ENCODE data around the gene ATG9A.

The ATG9A gene, protein sequence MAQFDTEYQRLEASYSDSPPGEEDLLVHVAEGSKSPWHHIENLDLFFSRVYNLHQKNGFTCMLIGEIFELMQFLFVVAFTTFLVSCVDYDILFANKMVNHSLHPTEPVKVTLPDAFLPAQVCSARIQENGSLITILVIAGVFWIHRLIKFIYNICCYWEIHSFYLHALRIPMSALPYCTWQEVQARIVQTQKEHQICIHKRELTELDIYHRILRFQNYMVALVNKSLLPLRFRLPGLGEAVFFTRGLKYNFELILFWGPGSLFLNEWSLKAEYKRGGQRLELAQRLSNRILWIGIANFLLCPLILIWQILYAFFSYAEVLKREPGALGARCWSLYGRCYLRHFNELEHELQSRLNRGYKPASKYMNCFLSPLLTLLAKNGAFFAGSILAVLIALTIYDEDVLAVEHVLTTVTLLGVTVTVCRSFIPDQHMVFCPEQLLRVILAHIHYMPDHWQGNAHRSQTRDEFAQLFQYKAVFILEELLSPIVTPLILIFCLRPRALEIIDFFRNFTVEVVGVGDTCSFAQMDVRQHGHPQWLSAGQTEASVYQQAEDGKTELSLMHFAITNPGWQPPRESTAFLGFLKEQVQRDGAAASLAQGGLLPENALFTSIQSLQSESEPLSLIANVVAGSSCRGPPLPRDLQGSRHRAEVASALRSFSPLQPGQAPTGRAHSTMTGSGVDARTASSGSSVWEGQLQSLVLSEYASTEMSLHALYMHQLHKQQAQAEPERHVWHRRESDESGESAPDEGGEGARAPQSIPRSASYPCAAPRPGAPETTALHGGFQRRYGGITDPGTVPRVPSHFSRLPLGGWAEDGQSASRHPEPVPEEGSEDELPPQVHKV

DNA sequence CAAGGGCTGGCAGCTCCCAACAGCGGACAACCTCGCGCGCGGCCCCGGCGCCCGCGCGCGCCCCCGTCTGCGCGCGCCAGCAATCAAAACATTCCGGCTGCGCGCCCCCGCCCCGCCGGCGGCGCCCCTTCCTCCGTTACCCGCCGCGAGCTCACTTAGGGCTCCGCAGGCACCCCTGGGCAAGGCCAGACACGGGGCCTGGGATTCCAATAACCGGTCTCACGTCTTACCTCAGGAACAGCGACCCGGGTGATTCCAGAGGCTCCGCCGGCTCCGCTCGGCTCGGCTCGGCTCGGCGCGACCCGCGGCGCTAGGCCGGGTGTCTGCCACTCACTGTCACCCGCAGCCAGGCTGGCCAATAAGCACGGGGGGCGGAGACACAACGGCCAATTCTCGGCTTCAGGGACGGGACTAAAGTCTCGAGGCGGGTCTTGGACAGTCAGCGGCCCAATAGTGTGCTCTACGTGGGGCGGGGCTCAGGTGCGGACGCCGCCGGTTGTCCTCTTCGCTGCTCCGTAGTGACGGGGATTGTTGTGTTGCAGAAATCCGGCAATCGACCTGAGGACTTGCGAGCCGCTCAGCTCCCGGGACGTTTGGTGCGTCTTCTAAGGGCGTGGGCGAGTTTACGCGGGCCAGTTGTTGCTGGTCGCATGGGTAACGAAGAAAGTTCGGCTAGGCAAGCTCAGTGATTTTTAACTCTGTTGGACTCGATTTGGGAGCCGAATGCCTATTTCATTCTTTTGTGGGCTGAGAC is at the start of gene ATG9A, which contains the start of gene ANKZF1:
TSS of gene ATG9A (minus strand) at position 332 of the 754 bp plus-strand sequence. CDS start 1,612 bp downstream, outside the sequence.
TSS of gene ANKZF1 (plus strand) at position 502 of the 754 bp plus-strand sequence. CDS start 452 bp downstream, outside the sequence.
- peak within 1 kb of the TSS; percentile 93 to 95 for H3K9ac ChIP-seq (ENCODE audit: low read depth in 1 of 2, low read length in 2 of 2)
- H3K9me3 ChIP-seq (ENCODE audit: control insufficient read depth in 2 of 2, low read length in 2 of 2): no peaks in the 10 kb centered on the region
- H3K27ac ChIP-seq (ENCODE audit: low read depth in 2 of 2, low read length in 2 of 2): peak within 1 kb of the TSS; percentile 92 to 96
- H3K27me3 ChIP-seq (ENCODE audit: control insufficient read depth in 2 of 2, insufficient read depth in 2 of 2, low read length in 2 of 2): no peaks in the 10 kb centered on the region
- peaks cover 18 to 25% of the 10 kb centered on the region in 2 donors for H3K4me1 ChIP-seq (ENCODE audit: control insufficient read depth in 2 of 2, insufficient read depth in 2 of 2, low read length in 2 of 2)
- H3K36me3 ChIP-seq (ENCODE audit: control insufficient read depth in 2 of 2, insufficient read depth in 2 of 2, low read length in 2 of 2): peaks cover 39 to 50% of the 10 kb centered on the region in 2 donors
- peak within 1 kb of the TSS; percentile 87 to 99 for H3K4me3 ChIP-seq (ENCODE audit: low read length in 2 of 2)

DNA sequence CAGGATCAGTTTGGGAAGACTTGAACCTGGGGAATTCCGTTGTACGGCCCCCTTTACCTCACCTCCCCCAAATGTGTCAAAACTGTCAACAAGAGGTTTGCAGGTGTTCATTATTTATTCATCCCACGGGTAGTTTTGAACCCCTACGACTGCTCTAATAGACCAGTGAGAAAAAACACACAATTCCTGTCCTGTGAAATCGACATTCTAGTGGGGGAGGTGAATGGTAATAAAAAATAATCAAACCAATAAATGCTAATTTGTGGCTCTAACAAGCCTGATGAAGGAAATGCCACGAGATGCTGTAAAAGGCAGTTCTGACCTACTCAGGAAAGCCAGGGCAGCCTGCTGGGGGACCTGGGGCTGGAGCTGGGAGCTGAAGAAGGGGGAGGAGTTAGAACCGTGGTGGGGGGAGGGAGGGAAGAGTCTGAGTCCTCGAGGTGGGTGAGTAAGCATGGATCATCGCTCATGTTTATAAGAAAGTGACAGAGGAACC is 49.3 kb upstream of the ATG9A start:
- Histone ChIP-seq H3K27ac (ENCODE audit: low read depth in 2 of 2, low read length in 2 of 2) (peak overlapping the region; percentile 93 to 96), H3K4me3 (ENCODE audit: low read length in 2 of 2) (peak overlapping the region; percentile 72 to 77), H3K4me1 (ENCODE audit: control insufficient read depth in 2 of 2, insufficient read depth in 2 of 2, low read length in 2 of 2) (peaks cover 23 to 26% of the 10 kb centered on the region in 2 donors), H3K9ac (ENCODE audit: low read depth in 1 of 2, low read length in 2 of 2) (peak overlapping the region; percentile 87 to 94), H3K27me3 (ENCODE audit: control insufficient read depth in 2 of 2, insufficient read depth in 2 of 2, low read length in 2 of 2) (no peaks in the 10 kb centered on the region), H3K36me3 (ENCODE audit: control insufficient read depth in 2 of 2, insufficient read depth in 2 of 2, low read length in 2 of 2) (peaks cover 21 to 24% of the 10 kb centered on the region in 2 donors), H3K9me3 (ENCODE audit: control insufficient read depth in 2 of 2, low read length in 2 of 2) (no peaks in the 10 kb centered on the region)

DNA sequence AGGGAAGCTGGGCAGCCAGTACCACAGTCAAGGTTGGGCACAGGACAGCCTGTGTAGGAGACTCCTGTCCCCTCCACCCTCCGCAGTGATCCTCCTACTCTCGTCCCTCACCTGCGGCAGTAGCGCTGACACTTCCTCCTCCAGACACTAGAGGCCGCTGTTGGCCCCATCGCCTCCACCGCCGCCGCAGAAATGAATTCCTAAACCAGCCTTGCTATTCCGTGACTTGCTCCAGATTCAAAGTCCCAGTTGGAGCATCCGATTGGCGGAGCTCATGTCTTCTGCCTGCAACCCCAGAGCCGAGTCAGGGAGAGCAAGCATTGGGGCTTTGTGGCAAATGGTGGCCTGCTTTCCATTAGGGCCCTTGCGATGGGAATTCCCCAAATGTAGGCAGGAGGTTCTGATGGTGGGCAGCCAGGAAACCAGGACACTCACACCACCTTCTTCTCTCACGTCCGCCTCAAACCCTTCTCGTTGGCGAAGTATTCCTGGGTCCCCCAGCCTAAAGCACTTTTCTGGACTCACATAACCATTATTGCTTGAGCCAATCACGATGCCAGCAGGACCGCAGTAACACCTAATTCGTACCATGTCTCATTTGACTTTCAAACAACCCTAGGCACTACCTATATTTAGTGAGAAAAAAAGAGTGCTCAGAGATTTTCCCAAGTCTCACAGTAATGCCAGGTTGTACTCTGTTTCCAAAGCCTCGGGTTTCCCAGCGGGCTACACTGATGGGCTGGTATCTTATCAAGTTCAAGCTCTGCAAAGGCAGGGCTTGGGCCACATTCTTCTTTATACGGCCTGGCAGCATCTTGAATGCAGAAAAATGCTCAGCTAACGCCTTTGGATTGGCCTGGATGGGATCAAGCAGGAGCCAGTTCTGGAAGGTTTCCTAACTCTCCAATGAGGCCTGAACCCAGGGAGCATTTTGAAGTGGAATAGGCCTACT is 48.5 kb upstream of the ATG9A start:
- Histone ChIP-seq H3K4me1 (ENCODE audit: control insufficient read depth in 2 of 2, insufficient read depth in 2 of 2, low read length in 2 of 2) (peaks cover 23 to 26% of the 10 kb centered on the region in 2 donors), H3K4me3 (ENCODE audit: low read length in 2 of 2) (peak overlapping the region; percentile 42 to 71), H3K27me3 (ENCODE audit: control insufficient read depth in 2 of 2, insufficient read depth in 2 of 2, low read length in 2 of 2) (no peaks in the 10 kb centered on the region), H3K9me3 (ENCODE audit: control insufficient read depth in 2 of 2, low read length in 2 of 2) (no peaks in the 10 kb centered on the region), H3K36me3 (ENCODE audit: control insufficient read depth in 2 of 2, insufficient read depth in 2 of 2, low read length in 2 of 2) (peaks cover 16 to 18% of the 10 kb centered on the region in 2 donors), H3K27ac (ENCODE audit: low read depth in 2 of 2, low read length in 2 of 2) (peak overlapping the region; percentile 48 to 96), H3K9ac (ENCODE audit: low read depth in 1 of 2, low read length in 2 of 2) (peak overlapping the region; percentile 87 to 94)

DNA sequence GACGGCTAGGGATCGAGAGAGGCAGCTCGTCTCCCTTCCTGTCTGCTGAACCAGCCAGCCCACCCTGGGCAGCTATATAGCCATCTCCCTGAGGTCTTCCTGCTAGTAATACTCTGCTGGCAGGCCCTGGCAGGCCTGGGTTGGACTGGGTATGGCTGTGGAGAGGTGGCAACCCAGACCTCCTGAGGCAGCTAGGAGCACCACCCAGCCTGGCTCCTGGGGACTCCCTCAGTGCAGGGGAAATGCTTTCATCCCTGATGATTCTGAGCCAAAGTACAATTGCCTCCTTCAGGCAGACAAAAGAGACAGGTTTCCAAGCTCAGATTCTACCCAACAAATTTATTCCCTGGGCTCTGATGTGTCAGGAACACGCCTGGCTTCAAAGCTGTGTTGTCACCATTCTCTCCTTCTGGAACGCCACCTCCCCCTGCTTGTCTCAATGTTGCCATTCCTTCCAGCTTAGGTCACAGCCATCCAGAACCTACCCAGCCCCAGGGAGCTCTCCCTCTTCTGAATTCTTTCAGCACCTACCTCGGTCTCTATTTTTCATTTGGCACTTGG is 45.0 kb upstream of the ATG9A start:
- H3K4me1 ChIP-seq (ENCODE audit: control insufficient read depth in 2 of 2, insufficient read depth in 2 of 2, low read length in 2 of 2): peaks cover 15 to 18% of the 10 kb centered on the region in 2 donors
- no peaks in the 10 kb centered on the region for H3K27me3 ChIP-seq (ENCODE audit: control insufficient read depth in 2 of 2, insufficient read depth in 2 of 2, low read length in 2 of 2)
- H3K9ac ChIP-seq (ENCODE audit: low read depth in 1 of 2, low read length in 2 of 2): no peak overlapping the region
- H3K27ac ChIP-seq (ENCODE audit: low read depth in 2 of 2, low read length in 2 of 2): no peak overlapping the region
- no peak overlapping the region for H3K4me3 ChIP-seq (ENCODE audit: low read length in 2 of 2)
- no peaks in the 10 kb centered on the region for H3K36me3 ChIP-seq (ENCODE audit: control insufficient read depth in 2 of 2, insufficient read depth in 2 of 2, low read length in 2 of 2)
- no peaks in the 10 kb centered on the region for H3K9me3 ChIP-seq (ENCODE audit: control insufficient read depth in 2 of 2, low read length in 2 of 2)

DNA sequence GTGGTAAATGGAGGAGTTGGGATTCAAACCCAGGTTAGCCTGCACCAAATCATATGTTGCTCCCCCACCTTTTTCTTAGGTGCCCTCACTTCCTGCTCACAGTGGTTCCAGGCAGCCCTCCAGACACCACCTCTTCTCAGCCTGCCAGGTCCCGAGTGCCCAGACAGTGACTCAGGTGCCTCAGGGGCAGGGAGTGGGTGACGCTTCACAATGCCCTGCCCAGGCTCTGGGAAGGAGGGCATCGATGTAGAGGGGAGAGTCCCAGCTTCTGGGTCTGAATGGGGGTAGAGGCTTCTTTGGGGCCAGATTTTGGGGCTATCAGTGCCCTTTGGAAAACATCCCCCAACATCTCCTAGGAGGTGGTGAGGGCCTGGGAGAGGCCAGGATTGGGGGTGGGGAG is 44.5 kb upstream of the ATG9A start:
- Histone ChIP-seq H3K4me1 (ENCODE audit: control insufficient read depth in 2 of 2, insufficient read depth in 2 of 2, low read length in 2 of 2) (peaks cover 15 to 17% of the 10 kb centered on the region in 2 donors), H3K4me3 (ENCODE audit: low read length in 2 of 2) (no peak overlapping the region), H3K36me3 (ENCODE audit: control insufficient read depth in 2 of 2, insufficient read depth in 2 of 2, low read length in 2 of 2) (no peaks in the 10 kb centered on the region), H3K9ac (ENCODE audit: low read depth in 1 of 2, low read length in 2 of 2) (no peak overlapping the region), H3K9me3 (ENCODE audit: control insufficient read depth in 2 of 2, low read length in 2 of 2) (no peaks in the 10 kb centered on the region), H3K27me3 (ENCODE audit: control insufficient read depth in 2 of 2, insufficient read depth in 2 of 2, low read length in 2 of 2) (no peaks in the 10 kb centered on the region), H3K27ac (ENCODE audit: low read depth in 2 of 2, low read length in 2 of 2) (no peak overlapping the region)

DNA sequence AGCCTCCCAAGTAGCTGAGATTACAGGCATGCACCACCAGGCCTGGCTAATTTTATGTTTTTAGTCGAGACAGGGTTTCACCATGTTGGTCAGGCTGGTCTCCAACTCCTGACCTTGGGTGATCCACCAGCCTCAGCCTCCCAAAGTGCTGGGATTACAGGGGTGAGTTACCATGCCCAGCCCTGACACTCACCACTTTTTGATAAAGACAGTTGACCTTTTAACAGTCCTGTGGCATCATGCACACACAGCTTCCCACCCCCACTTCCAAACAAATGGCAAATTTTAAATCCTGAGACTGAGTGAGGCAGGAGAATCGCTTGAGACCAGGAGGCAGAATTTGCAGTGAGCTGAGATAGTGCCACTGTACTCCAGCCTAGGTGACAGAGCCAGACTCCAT is 43.6 kb upstream of the ATG9A start:
- Histone ChIP-seq H3K4me3 (ENCODE audit: low read length in 2 of 2) (no peak overlapping the region), H3K4me1 (ENCODE audit: control insufficient read depth in 2 of 2, insufficient read depth in 2 of 2, low read length in 2 of 2) (peaks cover 6 to 8% of the 10 kb centered on the region in 2 donors), H3K27me3 (ENCODE audit: control insufficient read depth in 2 of 2, insufficient read depth in 2 of 2, low read length in 2 of 2) (no peaks in the 10 kb centered on the region), H3K27ac (ENCODE audit: low read depth in 2 of 2, low read length in 2 of 2) (no peak overlapping the region), H3K9me3 (ENCODE audit: control insufficient read depth in 2 of 2, low read length in 2 of 2) (no peaks in the 10 kb centered on the region), H3K9ac (ENCODE audit: low read depth in 1 of 2, low read length in 2 of 2) (no peak overlapping the region), H3K36me3 (ENCODE audit: control insufficient read depth in 2 of 2, insufficient read depth in 2 of 2, low read length in 2 of 2) (no peaks in the 10 kb centered on the region)

DNA sequence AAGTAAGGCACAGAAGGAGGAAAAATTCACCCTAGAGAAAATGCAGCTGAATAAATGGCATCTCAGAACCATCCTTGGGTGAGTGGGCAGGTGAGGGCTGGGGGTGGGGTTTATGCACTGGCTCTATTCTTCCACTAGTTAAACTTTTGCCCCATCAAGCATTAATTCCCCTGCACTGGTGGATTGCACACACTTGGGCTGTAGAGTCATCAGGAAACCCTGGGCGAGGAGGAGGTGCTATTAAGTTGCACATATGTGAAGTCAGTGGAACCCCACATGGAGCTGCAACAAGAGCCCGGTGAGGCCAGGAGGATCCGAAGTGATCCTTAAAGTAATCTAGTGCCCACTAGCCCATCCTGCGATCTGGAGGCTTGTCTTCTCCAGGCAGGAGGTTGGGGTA is 42.9 kb upstream of the ATG9A start:
- no peaks in the 10 kb centered on the region for H3K27me3 ChIP-seq (ENCODE audit: control insufficient read depth in 2 of 2, insufficient read depth in 2 of 2, low read length in 2 of 2)
- H3K4me1 ChIP-seq (ENCODE audit: control insufficient read depth in 2 of 2, insufficient read depth in 2 of 2, low read length in 2 of 2): peaks cover under 1 to 3% of the 10 kb centered on the region in 2 donors
- no peak overlapping the region for H3K9ac ChIP-seq (ENCODE audit: low read depth in 1 of 2, low read length in 2 of 2)
- no peaks in the 10 kb centered on the region for H3K36me3 ChIP-seq (ENCODE audit: control insufficient read depth in 2 of 2, insufficient read depth in 2 of 2, low read length in 2 of 2)
- H3K4me3 ChIP-seq (ENCODE audit: low read length in 2 of 2): no peak overlapping the region
- no peaks in the 10 kb centered on the region for H3K9me3 ChIP-seq (ENCODE audit: control insufficient read depth in 2 of 2, low read length in 2 of 2)
- H3K27ac ChIP-seq (ENCODE audit: low read depth in 2 of 2, low read length in 2 of 2): no peak overlapping the region

DNA sequence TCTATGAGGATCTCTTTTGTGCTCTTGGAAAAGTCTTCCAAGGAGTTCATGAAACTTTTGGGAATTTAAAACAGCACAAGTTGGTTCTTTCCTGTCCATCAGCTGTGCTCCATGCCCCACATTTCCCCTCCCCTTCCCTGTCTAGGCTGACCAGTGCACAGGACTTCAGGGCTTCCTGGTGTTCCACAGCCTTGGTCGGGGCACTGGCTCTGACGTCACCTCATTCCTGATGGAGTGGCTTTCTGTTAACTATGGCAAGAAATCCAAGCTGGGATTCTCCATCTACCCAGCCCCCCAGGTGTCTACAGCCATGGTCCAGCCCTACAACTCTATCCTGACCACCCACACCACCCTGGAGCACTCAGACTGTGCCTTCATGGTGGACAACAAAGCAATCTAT is 41.6 kb upstream of the ATG9A start:
- Histone ChIP-seq H3K27ac (ENCODE audit: low read depth in 2 of 2, low read length in 2 of 2) (no peak overlapping the region), H3K27me3 (ENCODE audit: control insufficient read depth in 2 of 2, insufficient read depth in 2 of 2, low read length in 2 of 2) (no peaks in the 10 kb centered on the region), H3K9ac (ENCODE audit: low read depth in 1 of 2, low read length in 2 of 2) (no peak overlapping the region), H3K4me1 (ENCODE audit: control insufficient read depth in 2 of 2, insufficient read depth in 2 of 2, low read length in 2 of 2) (peaks cover 0 to 3% of the 10 kb centered on the region in 2 donors), H3K36me3 (ENCODE audit: control insufficient read depth in 2 of 2, insufficient read depth in 2 of 2, low read length in 2 of 2) (no peaks in the 10 kb centered on the region), H3K4me3 (ENCODE audit: low read length in 2 of 2) (no peak overlapping the region), H3K9me3 (ENCODE audit: control insufficient read depth in 2 of 2, low read length in 2 of 2) (no peaks in the 10 kb centered on the region)

DNA sequence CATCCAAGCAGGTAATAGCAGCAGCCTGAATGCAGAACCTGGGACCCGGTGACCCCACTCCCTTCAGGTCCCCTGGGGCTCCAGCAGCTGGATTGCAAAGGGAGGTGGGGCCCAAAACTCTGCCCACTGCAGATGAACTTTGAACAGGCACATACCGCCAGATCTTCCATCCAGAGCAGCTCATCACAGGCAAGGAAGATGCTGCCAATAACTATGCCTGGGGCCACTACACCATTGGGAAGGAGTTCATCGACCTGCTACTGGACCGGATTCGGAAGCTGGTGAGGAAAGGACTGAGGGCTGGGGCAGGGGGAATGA is 40.6 kb upstream of the ATG9A start:
- Histone ChIP-seq H3K27ac (ENCODE audit: low read depth in 2 of 2, low read length in 2 of 2) (no peak overlapping the region), H3K4me1 (ENCODE audit: control insufficient read depth in 2 of 2, insufficient read depth in 2 of 2, low read length in 2 of 2) (peaks cover 0 to 3% of the 10 kb centered on the region in 2 donors), H3K9ac (ENCODE audit: low read depth in 1 of 2, low read length in 2 of 2) (no peak overlapping the region), H3K27me3 (ENCODE audit: control insufficient read depth in 2 of 2, insufficient read depth in 2 of 2, low read length in 2 of 2) (no peaks in the 10 kb centered on the region), H3K36me3 (ENCODE audit: control insufficient read depth in 2 of 2, insufficient read depth in 2 of 2, low read length in 2 of 2) (no peaks in the 10 kb centered on the region), H3K4me3 (ENCODE audit: low read length in 2 of 2) (no peak overlapping the region), H3K9me3 (ENCODE audit: control insufficient read depth in 2 of 2, low read length in 2 of 2) (no peaks in the 10 kb centered on the region)

Data from mucosa of rectum (tissue), 2 donors.